SU-DHL-6 (cell line): Measurements from ENCODE around the gene UBASH3A.

Source experiments
- H2AFZ ChIP-seq: fragments of 200-600 bp; sonication (generic); 2 replicates; pipeline ENCODE4 v1.6.1; 2014; ENCODE audit warnings: low read depth, mild to moderate bottlenecking, moderate library complexity, mixed read lengths, antibody characterized with exemption, low read length; ENCODE audit not compliant: severe bottlenecking
- H3F3A ChIP-seq: fragments of 200-600 bp; shearing (Covaris generic); 2 replicates; pipeline ENCODE4 v1.6.0; 2016; ENCODE audit warnings: antibody characterized with exemption, mild to moderate bottlenecking; ENCODE audit not compliant: insufficient read depth
- H3K27ac ChIP-seq: fragments of 200-600 bp; sonication (generic); 2 replicates; pipeline ENCODE4 v1.5.1; 2016; ENCODE audit warnings: low read depth, mild to moderate bottlenecking, low read length, moderate library complexity, mixed read lengths
- H3K27me3 ChIP-seq: fragments of 200-600 bp; sonication (generic), shearing (Covaris generic); 2 replicates; pipeline ENCODE4 v1.6.0; 2014; ENCODE audit warnings: mild to moderate bottlenecking, low read length
- H3K36me3 ChIP-seq: fragments of 200-600 bp; sonication (generic); 2 replicates; pipeline ENCODE4 v1.6.1; 2014; ENCODE audit warnings: mild to moderate bottlenecking, low read length, mixed read lengths
- H3K4me2 ChIP-seq: fragments of 300-600, 200-600 bp; shearing (Covaris generic), sonication (generic); 2 replicates; pipeline ENCODE4 v1.6.0; 2014; ENCODE audit warnings: low read length, low read depth, mild to moderate bottlenecking; ENCODE audit not compliant: poor library complexity, severe bottlenecking
- H3K4me3 ChIP-seq: fragments of 200-600 bp; sonication (generic); 2 replicates; pipeline ENCODE4 v1.5.1; 2014; ENCODE audit warnings: antibody characterized with exemption, low read length, mild to moderate bottlenecking, mixed read lengths; ENCODE audit not compliant: insufficient read depth, poor library complexity, severe bottlenecking
- H3K79me2 ChIP-seq: fragments of 200-600 bp; sonication (generic); 2 replicates; pipeline ENCODE4 v1.6.1; 2014; ENCODE audit warnings: mild to moderate bottlenecking, low read length, moderate library complexity; ENCODE audit not compliant: insufficient read depth
- H3K9ac ChIP-seq: fragments of 200-600 bp; sonication (generic); 2 replicates; pipeline ENCODE4 v1.7.0; 2014; ENCODE audit warnings: mild to moderate bottlenecking, low read length
- H3K9me2 ChIP-seq: fragments of 200-600 bp; sonication (generic); replicated peaks from 2 replicates; pipeline ENCODE4 v1.6.1; 2014; ENCODE audit warnings: low read length; ENCODE audit not compliant: insufficient read depth
- H3K9me3 ChIP-seq: fragments of 200-600 bp; sonication (generic); 2 replicates; pipeline ENCODE4 v1.6.1; 2014; ENCODE audit warnings: low read length, mixed read lengths; ENCODE audit not compliant: insufficient read depth
- H4K20me1 ChIP-seq: fragments of 200-600 bp; sonication (generic); 2 replicates; pipeline ENCODE4 v1.6.1; 2014; ENCODE audit warnings: low read depth, mild to moderate bottlenecking, antibody characterized with exemption, low read length, moderate library complexity, mixed read lengths
- CTCF ChIP-seq: fragments of 200-600 bp; sonication (generic); IDR thresholded peaks from one replicate; pipeline ENCODE4 v1.5.1; 2017; ENCODE audit warnings: antibody characterized with exemption, mild to moderate bottlenecking, low read length, moderate library complexity; ENCODE audit not compliant: insufficient read depth, poor library complexity, severe bottlenecking
- EZH2phosphoT487 ChIP-seq: fragments of 200-600 bp; sonication (generic), shearing (Covaris generic); conservative IDR thresholded peaks from 2 replicates; pipeline ENCODE4 v1.6.1; 2018; ENCODE audit warnings: mild to moderate bottlenecking, antibody characterized with exemption, low read length, moderate library complexity, mixed read lengths

The UBASH3A gene

GRCh38 chr21:42392731-42393442, 10.8 kb upstream of the UBASH3A start:
- H3F3A ChIP-seq, result no peaks in the 10 kb centered on the region
- H4K20me1 ChIP-seq, result no peaks in the 10 kb centered on the region
- no peaks in the 10 kb centered on the region for H3K27me3 ChIP-seq
- no peaks in the 10 kb centered on the region for H3K9me2 ChIP-seq
- H3K36me3 ChIP-seq, result no peaks in the 10 kb centered on the region
- H3K27ac ChIP-seq, result no peak overlapping the region
- no peak overlapping the region for H2AFZ ChIP-seq
- no peak overlapping the region for H3K4me3 ChIP-seq
- H3K9me3 ChIP-seq, result no peaks in the 10 kb centered on the region
- no peak overlapping the region for H3K4me2 ChIP-seq
- H3K79me2 ChIP-seq, result no peaks in the 10 kb centered on the region
- no peak for TF ChIP-seq EZH2phosphoT487
- TF ChIP-seq CTCF, result no peak
- H3K9ac ChIP-seq, result no peak overlapping the region

GRCh38 chr21:42393443-42393950, 10.2 kb upstream of the UBASH3A start:
- no peak overlapping the region for H3K27ac ChIP-seq

GRCh38 chr21:42395302-42395701, 8.4 kb upstream of the UBASH3A start:
- no peaks in the 10 kb centered on the region for H4K20me1 ChIP-seq
- no peak overlapping the region for H3K9ac ChIP-seq
- no peak overlapping the region for H3K4me2 ChIP-seq
- H3K4me3 ChIP-seq, result no peak overlapping the region
- no peaks in the 10 kb centered on the region for H3K9me2 ChIP-seq
- H3K9me3 ChIP-seq, result no peaks in the 10 kb centered on the region
- no peaks in the 10 kb centered on the region for H3K36me3 ChIP-seq
- no peaks in the 10 kb centered on the region for H3K79me2 ChIP-seq
- H3F3A ChIP-seq, result no peaks in the 10 kb centered on the region
- no peak overlapping the region for H2AFZ ChIP-seq
- no peaks in the 10 kb centered on the region for H3K27me3 ChIP-seq
- TF ChIP-seq EZH2phosphoT487, result no peak
- TF ChIP-seq CTCF, result no peak
- no peak overlapping the region for H3K27ac ChIP-seq

More at GRCh38 chr21:42393443-42393950, 10.2 kb upstream of the UBASH3A start:
- Histone ChIP-seq H3K79me2 (no peaks in the 10 kb centered on the region), H3F3A (no peaks in the 10 kb centered on the region), H3K9ac (no peak overlapping the region), H3K9me2 (no peaks in the 10 kb centered on the region), H3K4me3 (no peak overlapping the region), H3K4me2 (no peak overlapping the region), H2AFZ (no peak overlapping the region), H4K20me1 (no peaks in the 10 kb centered on the region), H3K36me3 (no peaks in the 10 kb centered on the region), H3K9me3 (no peaks in the 10 kb centered on the region), H3K27me3 (no peaks in the 10 kb centered on the region)
- TF ChIP-seq CTCF (no peak), EZH2phosphoT487 (no peak)
